ENCODE results near the gene FANCG.

Gene FANCG

GRCh38 chr9:35079426-35080341 is at the start of gene FANCG:
FANCG (minus strand) TSS chr9:35079942; CDS start chr9:35079524, 418 bp downstream.
- DNase-seq, result peak; percentile 90

DNA sequence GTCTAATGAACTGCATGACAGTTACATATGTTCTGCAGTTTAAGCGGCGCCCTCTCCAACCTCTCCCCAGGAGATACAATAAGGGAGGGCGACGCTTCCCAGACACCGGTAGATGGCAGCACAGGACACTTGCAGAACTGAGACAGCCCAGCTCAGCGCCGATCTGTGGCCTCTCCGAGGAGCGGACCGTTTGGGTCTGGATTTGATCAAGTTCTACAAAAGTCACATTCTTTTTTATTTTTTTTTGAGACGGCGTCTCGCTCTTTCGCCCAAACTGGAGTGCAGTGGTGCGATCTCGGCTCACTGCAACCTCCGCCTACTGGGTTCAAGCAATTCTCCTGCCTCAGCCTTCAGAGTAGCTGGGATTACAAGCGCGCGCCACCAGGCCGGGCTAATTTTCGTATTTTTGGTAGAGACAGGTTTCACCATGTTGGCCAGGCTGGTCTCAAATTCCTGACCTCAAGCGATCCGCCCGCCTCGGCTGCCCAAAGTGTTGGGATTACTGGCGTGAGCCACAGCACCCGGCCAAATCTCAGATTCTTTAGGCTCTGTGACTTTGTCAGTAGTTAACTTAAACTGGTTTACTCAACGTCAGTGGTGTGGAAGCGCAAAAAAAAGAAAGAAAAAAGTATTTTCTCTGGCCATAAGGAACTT is 37.3 kb upstream of the FANCG start:
- DNase-seq, result peak; percentile 86

DNA sequence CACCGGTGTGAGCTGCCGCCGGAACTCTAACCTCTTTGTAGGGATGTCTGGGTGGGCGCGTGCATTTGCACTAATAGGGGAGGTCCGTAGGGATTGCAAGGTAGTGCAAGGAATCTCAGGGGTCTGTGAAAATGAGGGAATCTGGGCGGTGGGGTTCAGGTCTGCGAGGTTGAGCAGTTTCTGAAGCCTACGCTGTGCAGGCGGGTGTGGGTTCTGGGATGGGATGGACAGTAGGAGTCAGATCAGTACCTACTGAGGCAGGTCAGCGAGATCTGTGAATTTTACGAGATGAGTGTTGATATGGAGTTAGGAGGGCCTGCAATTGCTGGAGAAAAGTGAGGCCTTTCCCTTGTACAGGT is 36.8 kb upstream of the FANCG start:
- DNase-seq, result no peak

GRCh38 chr9:35115680-35116538 is 36.2 kb upstream of the FANCG start, which contains the start of gene ATOSB:
ATOSB (minus strand) TSS chr9:35115862; CDS start chr9:35108274, 7,588 bp downstream.
- peak; percentile 96 for DNase-seq

DNA sequence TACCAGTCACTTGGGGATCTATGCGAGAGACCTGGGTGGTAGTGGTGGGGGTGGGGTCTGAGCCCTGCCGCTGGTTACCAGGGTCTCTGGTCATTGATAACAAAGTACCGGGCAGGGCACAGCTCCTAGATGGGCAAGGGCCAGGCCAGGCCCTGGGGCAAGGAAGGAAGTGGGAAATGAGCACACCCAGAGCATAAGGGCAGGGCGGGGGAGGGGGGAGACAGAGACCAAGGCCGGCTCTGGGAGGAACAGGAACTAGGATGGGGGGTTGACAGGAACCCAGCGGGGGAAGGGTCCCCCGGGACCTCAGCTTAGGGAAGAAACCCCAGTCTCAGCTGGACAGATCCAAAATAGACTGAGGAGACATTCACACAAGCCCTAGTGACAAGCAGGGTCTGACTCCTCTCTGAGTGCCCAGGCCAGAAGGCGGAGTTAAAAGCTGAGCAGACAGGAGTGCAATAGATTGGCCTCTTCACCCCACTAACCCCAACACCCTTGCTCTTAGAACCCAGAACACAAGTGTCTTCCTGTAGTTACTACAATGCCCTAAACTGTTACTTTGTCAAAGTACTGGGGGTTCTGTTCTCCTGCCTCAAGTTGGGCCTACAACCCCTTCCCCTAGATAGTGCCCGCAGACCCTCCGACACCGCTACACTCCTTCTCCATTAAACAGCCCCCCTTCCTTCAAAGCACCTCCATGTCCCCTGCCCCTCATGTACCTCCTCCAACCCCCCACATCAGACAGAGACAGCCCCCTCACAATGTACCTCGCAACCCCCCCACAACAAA is 35.3 kb upstream of the FANCG start:
- peak; percentile 25 for DNase-seq

- peak; percentile 69 for DNase-seq
Measured at GRCh38 chr9:35114113-35114839, 34.5 kb upstream of the FANCG start.

GRCh38 chr9:35112257-35113020 is 32.7 kb upstream of the FANCG start:
- DNase-seq, result no peak

- DNase-seq, result peak; percentile 90
Measured at GRCh38 chr9:35111001-35111933, 31.5 kb upstream of the FANCG start.

DNA sequence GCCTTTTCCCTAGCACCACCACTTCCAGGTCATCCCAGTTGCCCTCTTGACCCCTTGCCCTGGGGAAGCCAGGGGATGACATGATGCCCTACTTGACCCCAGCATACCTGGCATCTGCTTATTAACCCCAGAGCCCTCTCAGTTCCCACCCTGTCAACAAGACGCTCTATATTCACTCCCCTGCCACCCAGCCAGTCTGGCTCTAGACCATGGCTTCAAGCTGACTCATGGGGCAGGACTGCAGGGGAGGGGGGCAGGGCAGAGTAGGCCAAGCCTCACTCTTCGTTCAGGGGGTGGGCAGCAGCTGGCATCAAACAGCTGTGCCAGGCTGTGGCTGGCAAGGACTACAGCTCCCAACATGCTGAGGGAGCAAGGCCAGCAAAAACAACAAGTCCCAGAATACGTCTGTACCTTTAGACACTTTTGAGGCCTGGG is 30.6 kb upstream of the FANCG start:
- no peak for DNase-seq

GRCh38 chr9:35108946-35109575 is 29.3 kb upstream of the FANCG start:
- DNase-seq, result no peak

- no peak for DNase-seq
Measured at GRCh38 chr9:35108461-35108860, 28.7 kb upstream of the FANCG start.

DNA sequence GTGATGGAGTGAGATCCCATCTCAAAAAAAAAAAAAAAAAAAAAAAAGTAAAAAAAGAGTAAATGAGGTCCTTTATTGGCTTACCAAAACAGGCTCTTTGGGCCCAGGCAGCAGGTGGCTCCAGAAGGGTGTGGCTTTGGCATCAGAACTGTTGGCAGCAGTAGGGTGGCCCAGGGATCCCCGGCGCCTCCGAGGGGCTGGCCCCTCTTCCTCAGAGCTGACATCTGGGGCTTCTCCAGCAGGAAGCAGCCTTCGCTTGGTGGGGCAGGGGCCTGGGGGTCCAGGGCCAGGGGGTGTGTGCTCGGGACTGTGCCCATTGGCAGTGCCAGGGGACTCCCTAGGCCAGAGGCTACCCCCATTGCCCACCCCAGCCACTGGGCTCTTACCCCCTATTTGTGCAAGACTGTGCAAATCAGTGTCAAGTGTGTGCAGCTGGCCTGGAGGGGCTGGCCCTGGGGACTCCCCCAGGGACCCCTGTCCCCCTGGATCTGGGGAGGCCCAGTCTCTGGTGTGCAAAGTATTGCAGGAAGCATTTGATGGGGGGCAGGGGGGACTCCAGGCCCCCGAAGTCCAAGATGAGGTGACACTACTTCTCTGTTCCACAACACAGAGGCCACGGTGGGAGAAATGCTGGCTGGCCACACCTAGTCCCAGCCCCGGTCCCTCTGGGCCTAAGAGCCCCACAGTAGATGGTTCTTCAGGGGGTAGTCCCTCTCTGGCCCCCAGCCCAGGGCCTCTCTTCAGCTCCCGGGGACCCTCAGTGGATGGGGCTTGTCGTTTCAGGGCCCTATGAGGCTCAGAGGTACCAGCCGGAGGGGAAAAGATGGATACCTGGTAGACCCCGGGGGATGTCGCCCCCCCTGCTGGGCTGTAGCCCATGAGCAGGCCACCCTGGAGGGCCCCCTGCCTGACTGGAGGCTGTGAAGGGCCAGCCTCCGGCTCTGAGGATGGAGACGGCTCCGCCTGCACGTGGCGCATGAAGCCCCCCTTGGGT is 27.9 kb upstream of the FANCG start:
- no peak for DNase-seq

GRCh38 chr9:35106343-35106730 is 26.6 kb upstream of the FANCG start:
- no peak for DNase-seq

GRCh38 chr9:35105571-35106342 is 26.0 kb upstream of the FANCG start:
- no peak for DNase-seq

- no peak for DNase-seq
Measured at GRCh38 chr9:35105126-35105525, 25.4 kb upstream of the FANCG start.

- DNase-seq, result no peak
Measured at GRCh38 chr9:35104586-35104985, 24.8 kb upstream of the FANCG start.

DNA sequence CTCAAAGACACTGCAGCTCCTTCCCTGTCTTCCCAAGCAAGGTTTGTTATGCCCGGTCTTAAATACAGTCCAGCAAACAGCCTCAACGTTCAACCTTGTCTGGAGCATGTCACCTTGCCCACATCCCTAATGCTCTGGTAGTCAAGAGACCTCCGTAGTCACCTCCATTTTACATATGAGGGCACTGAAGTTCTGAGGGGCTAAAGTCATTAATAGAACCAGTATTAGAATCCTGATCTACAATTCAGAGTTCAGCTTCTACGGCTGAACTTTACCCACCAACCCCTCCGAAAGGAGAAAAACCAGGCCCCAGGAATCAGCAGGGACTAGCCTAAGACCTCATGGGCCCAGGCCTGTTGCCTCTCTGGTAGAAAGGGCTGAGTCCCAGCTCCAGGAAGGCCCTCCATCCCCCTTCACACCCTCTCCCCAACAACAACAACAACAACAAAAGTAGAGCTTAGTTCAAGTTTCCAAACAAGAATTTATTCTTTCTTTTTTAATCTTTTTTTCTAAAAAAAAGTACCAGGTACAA is 24.0 kb upstream of the FANCG start:
- no peak for DNase-seq
